Measurements from ENCODE around the gene RPS18. TPM values are rescaled to one million over a fixed set of nuclear protein-coding genes. Genes with fewer than 3 reads are reported as not detected.

The RPS18 gene
- total and polyA plus RNA-seq, 10 of the 15 experiments (the other 5 are each of a cell fraction or from before 2014, with no cell fraction given), result 4,228 to 20,828 (median 7,406) TPM

DNA sequence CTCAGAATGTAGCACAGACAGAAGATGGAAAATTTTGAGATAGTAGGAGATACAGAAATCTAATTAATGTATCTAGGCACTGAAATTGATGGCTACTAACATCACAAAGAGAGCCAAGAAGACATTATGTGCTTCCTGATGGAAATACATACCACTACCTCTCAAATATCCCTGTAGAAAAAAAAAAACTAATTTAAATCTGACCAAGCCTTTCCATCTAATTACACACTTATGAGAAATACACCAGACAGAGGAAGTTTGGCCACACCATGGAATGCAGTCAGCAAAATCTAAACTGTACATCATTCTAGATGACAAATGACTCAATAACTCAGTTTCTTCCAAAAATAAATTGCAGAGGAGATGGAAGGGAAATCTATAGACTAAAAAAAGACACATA is 19.1 kb upstream of the RPS18 start (continued):
- TF ChIP-seq, protein P1, sequence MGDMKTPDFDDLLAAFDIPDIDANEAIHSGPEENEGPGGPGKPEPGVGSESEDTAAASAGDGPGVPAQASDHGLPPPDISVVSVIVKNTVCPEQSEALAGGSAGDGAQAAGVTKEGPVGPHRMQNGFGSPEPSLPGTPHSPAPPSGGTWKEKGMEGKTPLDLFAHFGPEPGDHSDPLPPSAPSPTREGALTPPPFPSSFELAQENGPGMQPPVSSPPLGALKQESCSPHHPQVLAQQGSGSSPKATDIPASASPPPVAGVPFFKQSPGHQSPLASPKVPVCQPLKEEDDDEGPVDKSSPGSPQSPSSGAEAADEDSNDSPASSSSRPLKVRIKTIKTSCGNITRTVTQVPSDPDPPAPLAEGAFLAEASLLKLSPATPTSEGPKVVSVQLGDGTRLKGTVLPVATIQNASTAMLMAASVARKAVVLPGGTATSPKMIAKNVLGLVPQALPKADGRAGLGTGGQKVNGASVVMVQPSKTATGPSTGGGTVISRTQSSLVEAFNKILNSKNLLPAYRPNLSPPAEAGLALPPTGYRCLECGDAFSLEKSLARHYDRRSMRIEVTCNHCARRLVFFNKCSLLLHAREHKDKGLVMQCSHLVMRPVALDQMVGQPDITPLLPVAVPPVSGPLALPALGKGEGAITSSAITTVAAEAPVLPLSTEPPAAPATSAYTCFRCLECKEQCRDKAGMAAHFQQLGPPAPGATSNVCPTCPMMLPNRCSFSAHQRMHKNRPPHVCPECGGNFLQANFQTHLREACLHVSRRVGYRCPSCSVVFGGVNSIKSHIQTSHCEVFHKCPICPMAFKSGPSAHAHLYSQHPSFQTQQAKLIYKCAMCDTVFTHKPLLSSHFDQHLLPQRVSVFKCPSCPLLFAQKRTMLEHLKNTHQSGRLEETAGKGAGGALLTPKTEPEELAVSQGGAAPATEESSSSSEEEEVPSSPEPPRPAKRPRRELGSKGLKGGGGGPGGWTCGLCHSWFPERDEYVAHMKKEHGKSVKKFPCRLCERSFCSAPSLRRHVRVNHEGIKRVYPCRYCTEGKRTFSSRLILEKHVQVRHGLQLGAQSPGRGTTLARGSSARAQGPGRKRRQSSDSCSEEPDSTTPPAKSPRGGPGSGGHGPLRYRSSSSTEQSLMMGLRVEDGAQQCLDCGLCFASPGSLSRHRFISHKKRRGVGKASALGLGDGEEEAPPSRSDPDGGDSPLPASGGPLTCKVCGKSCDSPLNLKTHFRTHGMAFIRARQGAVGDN (IDR thresholded peaks at IDR 0.05), result no peak
- TF ChIP-seq PAX5 (IDR thresholded peaks at IDR 0.05; ENCODE audit: borderline replicate concordance, low read depth, low read length), result no peak
- no peak for TF ChIP-seq KAT2A (conservative IDR thresholded peaks at IDR 0.05; ENCODE audit: control insufficient read depth, low read depth, low read length)

- no peaks in the 10 kb centered on the region for H3K27me3 ChIP-seq (replicated peaks in 1 of 2; ENCODE audit: control insufficient read depth in 2 of 2, insufficient read depth in 2 of 2, low read length in 1 of 2)
- ChIA-PET SMC1A (ENCODE audit: uncharacterized antibody, unreplicated experiment) (no interaction called here), CTCF (interaction anchor here (0.6 to 1.2 kb wide), 2 partner anchors 9 to 255 kb away, joined by 3 to 4 read pairs; no protein-coding TSS in a partner anchor), POLR2A (interaction anchor here (0.5 to 1.9 kb wide), 3 partner anchors 17 to 78 kb away, joined by 4 to 9 read pairs (median 6); partner anchors contain the start of genes RPS18 and VPS52), RAD21 (ENCODE audit: unreplicated experiment) (no interaction called here)
- H3K27ac ChIP-seq (ENCODE audit: control insufficient read depth, insufficient read depth), result no peak overlapping the region
- peaks cover 11% of the 10 kb centered on the region for H3K79me2 ChIP-seq (ENCODE audit: control insufficient read depth, insufficient read depth, low read length)
- DNase-seq (ENCODE audit: low read depth, low spot score), result no peak
- no peak overlapping the region for H3K9ac ChIP-seq (ENCODE audit: control insufficient read depth, insufficient read depth, low read length)
- 96% methylated on average over 4 of the region's 4 CpGs for WGBS (ENCODE audit: insufficient coverage, insufficient replicate concordance, low lambda C conversion rate, missing lambda C conversion rate)
- H3K4me1 ChIP-seq (ENCODE audit: control insufficient read depth, insufficient read depth, low read length), result peaks cover 6% of the 10 kb centered on the region; the same call in 1 of the 2 replicates
- peaks cover 2 to 16% of the 10 kb centered on the region in 2 experiments; a peak in 3 of 4 replicates for H3K36me3 ChIP-seq (ENCODE audit: control insufficient read depth in 2 of 2, insufficient read depth in 2 of 2, low read length in 1 of 2)
- no peak for ATAC-seq
- no peaks in the 10 kb centered on the region for H3K9me3 ChIP-seq (replicated peaks; ENCODE audit: control insufficient read depth, insufficient read depth, low read length)
- FAIRE-seq, result no peak
- in situ Hi-C loops (cut with MboI), result no loop called here
- intact Hi-C loops (cut with micrococcal nuclease; ENCODE audit: unreplicated experiment), result no loop called here
- no peak overlapping the region for H3K4me3 ChIP-seq
- H3K4me2 ChIP-seq (ENCODE audit: control insufficient read depth, insufficient read depth), result no peak overlapping the region
- H2AFZ ChIP-seq (ENCODE audit: control insufficient read depth, low read depth, low read length), result no peak overlapping the region
- no peaks in the 10 kb centered on the region for H4K20me1 ChIP-seq (ENCODE audit: control insufficient read depth, insufficient read depth)
- BruUV-seq (replicated peaks), result no TSS peak
- no peak for TF ChIP-seq TCF3 (IDR thresholded peaks at IDR 0.05; ENCODE audit: borderline replicate concordance, insufficient read depth, low read depth, low read length)
- TF ChIP-seq RCOR1 (conservative IDR thresholded peaks at IDR 0.05; ENCODE audit: low read depth, low read length), result no peak
- no peak for TF ChIP-seq NFIC (IDR thresholded peaks at IDR 0.05; ENCODE audit: low read depth, low read length)
- TF ChIP-seq SIX5 (IDR thresholded peaks at IDR 0.05; ENCODE audit: low read depth, low read length, severe bottlenecking), result no peak
- no peak for TF ChIP-seq FOS (IDR thresholded peaks at IDR 0.05; ENCODE audit: borderline replicate concordance, extremely low read depth, insufficient read length)
- TF ChIP-seq, protein P2, sequence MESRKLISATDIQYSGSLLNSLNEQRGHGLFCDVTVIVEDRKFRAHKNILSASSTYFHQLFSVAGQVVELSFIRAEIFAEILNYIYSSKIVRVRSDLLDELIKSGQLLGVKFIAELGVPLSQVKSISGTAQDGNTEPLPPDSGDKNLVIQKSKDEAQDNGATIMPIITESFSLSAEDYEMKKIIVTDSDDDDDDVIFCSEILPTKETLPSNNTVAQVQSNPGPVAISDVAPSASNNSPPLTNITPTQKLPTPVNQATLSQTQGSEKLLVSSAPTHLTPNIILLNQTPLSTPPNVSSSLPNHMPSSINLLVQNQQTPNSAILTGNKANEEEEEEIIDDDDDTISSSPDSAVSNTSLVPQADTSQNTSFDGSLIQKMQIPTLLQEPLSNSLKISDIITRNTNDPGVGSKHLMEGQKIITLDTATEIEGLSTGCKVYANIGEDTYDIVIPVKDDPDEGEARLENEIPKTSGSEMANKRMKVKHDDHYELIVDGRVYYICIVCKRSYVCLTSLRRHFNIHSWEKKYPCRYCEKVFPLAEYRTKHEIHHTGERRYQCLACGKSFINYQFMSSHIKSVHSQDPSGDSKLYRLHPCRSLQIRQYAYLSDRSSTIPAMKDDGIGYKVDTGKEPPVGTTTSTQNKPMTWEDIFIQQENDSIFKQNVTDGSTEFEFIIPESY (IDR thresholded peaks at IDR 0.05), result no peak
- TF ChIP-seq JUND (IDR thresholded peaks at IDR 0.05; ENCODE audit: low read depth, low read length), result no peak
- TF ChIP-seq STAT1 (conservative IDR thresholded peaks at IDR 0.05), result no peak
- TF ChIP-seq, protein P3, sequence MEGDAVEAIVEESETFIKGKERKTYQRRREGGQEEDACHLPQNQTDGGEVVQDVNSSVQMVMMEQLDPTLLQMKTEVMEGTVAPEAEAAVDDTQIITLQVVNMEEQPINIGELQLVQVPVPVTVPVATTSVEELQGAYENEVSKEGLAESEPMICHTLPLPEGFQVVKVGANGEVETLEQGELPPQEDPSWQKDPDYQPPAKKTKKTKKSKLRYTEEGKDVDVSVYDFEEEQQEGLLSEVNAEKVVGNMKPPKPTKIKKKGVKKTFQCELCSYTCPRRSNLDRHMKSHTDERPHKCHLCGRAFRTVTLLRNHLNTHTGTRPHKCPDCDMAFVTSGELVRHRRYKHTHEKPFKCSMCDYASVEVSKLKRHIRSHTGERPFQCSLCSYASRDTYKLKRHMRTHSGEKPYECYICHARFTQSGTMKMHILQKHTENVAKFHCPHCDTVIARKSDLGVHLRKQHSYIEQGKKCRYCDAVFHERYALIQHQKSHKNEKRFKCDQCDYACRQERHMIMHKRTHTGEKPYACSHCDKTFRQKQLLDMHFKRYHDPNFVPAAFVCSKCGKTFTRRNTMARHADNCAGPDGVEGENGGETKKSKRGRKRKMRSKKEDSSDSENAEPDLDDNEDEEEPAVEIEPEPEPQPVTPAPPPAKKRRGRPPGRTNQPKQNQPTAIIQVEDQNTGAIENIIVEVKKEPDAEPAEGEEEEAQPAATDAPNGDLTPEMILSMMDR (IDR thresholded peaks at IDR 0.05 in 2 of 3, conservative IDR thresholded peaks at IDR 0.05 in 1 of 3; ENCODE audit: control insufficient read depth in 2 of 3, extremely low read depth in 1 of 3, insufficient read depth in 1 of 3, low read depth in 3 of 3, low read length in 3 of 3), result no peak
- no peak for TF ChIP-seq ZNF622 (IDR thresholded peaks at IDR 0.05)
- TF ChIP-seq POLR2A (IDR thresholded peaks at IDR 0.05; ENCODE audit: low read depth, low read length), result no peak
- TF ChIP-seq HDAC6 (IDR thresholded peaks at IDR 0.05; ENCODE audit: unreplicated experiment), result no peak
- TF ChIP-seq SMAD5 (IDR thresholded peaks at IDR 0.05; ENCODE audit: low read depth), result no peak
- no peak for TF ChIP-seq CBX5 (IDR thresholded peaks at IDR 0.05; ENCODE audit: low read depth)
These were observed 17.3 kb upstream of the RPS18 start for GRCh38 chr6:33254591-33254990.
